ENCODE data around the gene HTT. TPM values are rescaled to one million over a fixed set of nuclear protein-coding genes. Genes with fewer than 3 reads are reported as not detected.
A peak's percentile ranks its signal among the peaks of the same experiment; 100 is the strongest.

Gene HTT
- total RNA-seq, 2 donors from 2014 or later, result 104 to 109 TPM

GRCh38 chr4:3107271-3107670, 32.8 kb downstream of the HTT start:
- no peak for TF ChIP-seq CTCF (conservative IDR thresholded peaks at IDR 0.05)
- Mint-ChIP-seq H3K4me3 (no peak overlapping the region), H3K4me1 (peaks cover 5% of the 10 kb centered on the region), H3K27me3 (ENCODE audit: insufficient read depth) (no peaks in the 10 kb centered on the region), H3K27ac (peak overlapping the region; percentile 64), H3K36me3 (ENCODE audit: low read depth) (peaks cover 75% of the 10 kb centered on the region), H3K9me3 (peaks cover under 1% of the 10 kb centered on the region)
- 96 to 97% methylated on average over 4 to 5 of the region's 5 CpGs for WGBS, 2 experiments (ENCODE audit: insufficient coverage in 1 of 2, insufficient read length in 1 of 2)
- no peak for DNase-seq
- peaks cover 14% of the 10 kb centered on the region for H3K9me3 ChIP-seq (ENCODE audit: control insufficient read depth, low read length)
- peaks cover 87% of the 10 kb centered on the region for H3K36me3 ChIP-seq (ENCODE audit: control insufficient read depth, insufficient read depth, low read length)
- H3K27me3 ChIP-seq (ENCODE audit: control insufficient read depth, insufficient read depth, low read length, poor library complexity, severe bottlenecking), result no peaks in the 10 kb centered on the region
- H3K27ac ChIP-seq (ENCODE audit: low read depth, low read length), result no peak overlapping the region
- no peaks in the 10 kb centered on the region for H3K4me1 ChIP-seq (ENCODE audit: control insufficient read depth, insufficient read depth, low read length)
- H3K4me3 ChIP-seq (ENCODE audit: low read length), result no peak overlapping the region
- H3K9ac ChIP-seq (ENCODE audit: extremely low read depth, low read length, poor library complexity, severe bottlenecking), result no peak overlapping the region

- Histone ChIP-seq H3K4me1 (ENCODE audit: control insufficient read depth, insufficient read depth, low read length) (no peaks in the 10 kb centered on the region), H3K9ac (ENCODE audit: extremely low read depth, low read length, poor library complexity, severe bottlenecking) (no peak overlapping the region), H3K27me3 (ENCODE audit: control insufficient read depth, insufficient read depth, low read length, poor library complexity, severe bottlenecking) (no peaks in the 10 kb centered on the region), H3K4me3 (ENCODE audit: low read length) (no peak overlapping the region), H3K9me3 (ENCODE audit: control insufficient read depth, low read length) (peaks cover 18% of the 10 kb centered on the region), H3K36me3 (ENCODE audit: control insufficient read depth, insufficient read depth, low read length) (peaks cover 87% of the 10 kb centered on the region), H3K27ac (ENCODE audit: low read depth, low read length) (no peak overlapping the region)
- whole genome bisulfite sequencing, 2 experiments (ENCODE audit: insufficient coverage in 1 of 2, insufficient read length in 1 of 2), result 94 to 98% methylated on average over 6 of the region's 6 CpGs
- peaks cover 4% of the 10 kb centered on the region for H3K9me3 Mint-ChIP-seq
- no peak for DNase-seq
- peaks cover 76% of the 10 kb centered on the region for H3K36me3 Mint-ChIP-seq (ENCODE audit: low read depth)
- no peak overlapping the region for H3K4me3 Mint-ChIP-seq
- peaks cover 5% of the 10 kb centered on the region for H3K4me1 Mint-ChIP-seq
- H3K27ac Mint-ChIP-seq, result peak overlapping the region; percentile 64
- no peaks in the 10 kb centered on the region for H3K27me3 Mint-ChIP-seq (ENCODE audit: insufficient read depth)
- no peak for TF ChIP-seq CTCF (conservative IDR thresholded peaks at IDR 0.05)
Observed at GRCh38 chr4:3107691-3108121, 33.2 kb downstream of the HTT start.

- peaks cover 78% of the 10 kb centered on the region for H3K36me3 Mint-ChIP-seq (ENCODE audit: low read depth)
Observed at GRCh38 chr4:3108211-3108610, 33.7 kb downstream of the HTT start.

More at GRCh38 chr4:3108211-3108610, 33.7 kb downstream of the HTT start:
- Histone ChIP-seq H3K36me3 (ENCODE audit: control insufficient read depth, insufficient read depth, low read length) (peaks cover 90% of the 10 kb centered on the region), H3K27me3 (ENCODE audit: control insufficient read depth, insufficient read depth, low read length, poor library complexity, severe bottlenecking) (no peaks in the 10 kb centered on the region), H3K4me3 (ENCODE audit: low read length) (no peak overlapping the region), H3K4me1 (ENCODE audit: control insufficient read depth, insufficient read depth, low read length) (no peaks in the 10 kb centered on the region), H3K27ac (ENCODE audit: low read depth, low read length) (no peak overlapping the region), H3K9me3 (ENCODE audit: control insufficient read depth, low read length) (peaks cover 23% of the 10 kb centered on the region), H3K9ac (ENCODE audit: extremely low read depth, low read length, poor library complexity, severe bottlenecking) (no peak overlapping the region)
- H3K4me3 Mint-ChIP-seq, result no peak overlapping the region
- H3K27me3 Mint-ChIP-seq (ENCODE audit: insufficient read depth), result no peaks in the 10 kb centered on the region
- no peak overlapping the region for H3K27ac Mint-ChIP-seq
- no peak for TF ChIP-seq CTCF (conservative IDR thresholded peaks at IDR 0.05)
- peaks cover 5% of the 10 kb centered on the region for H3K4me1 Mint-ChIP-seq
- no peak for DNase-seq
- 96 to 98% methylated on average over 3 of the region's 3 CpGs for WGBS, 2 experiments (ENCODE audit: insufficient coverage in 1 of 2, insufficient read length in 1 of 2)
- peaks cover 9% of the 10 kb centered on the region for H3K9me3 Mint-ChIP-seq
